ENCODE results near the gene NOTCH2.
"Not testable (repeated sequence)": the region's sequence is repeated elsewhere in the genome, so short reads cannot be mapped to it uniquely, and the experiment has no call there.

Gene NOTCH2

DNA sequence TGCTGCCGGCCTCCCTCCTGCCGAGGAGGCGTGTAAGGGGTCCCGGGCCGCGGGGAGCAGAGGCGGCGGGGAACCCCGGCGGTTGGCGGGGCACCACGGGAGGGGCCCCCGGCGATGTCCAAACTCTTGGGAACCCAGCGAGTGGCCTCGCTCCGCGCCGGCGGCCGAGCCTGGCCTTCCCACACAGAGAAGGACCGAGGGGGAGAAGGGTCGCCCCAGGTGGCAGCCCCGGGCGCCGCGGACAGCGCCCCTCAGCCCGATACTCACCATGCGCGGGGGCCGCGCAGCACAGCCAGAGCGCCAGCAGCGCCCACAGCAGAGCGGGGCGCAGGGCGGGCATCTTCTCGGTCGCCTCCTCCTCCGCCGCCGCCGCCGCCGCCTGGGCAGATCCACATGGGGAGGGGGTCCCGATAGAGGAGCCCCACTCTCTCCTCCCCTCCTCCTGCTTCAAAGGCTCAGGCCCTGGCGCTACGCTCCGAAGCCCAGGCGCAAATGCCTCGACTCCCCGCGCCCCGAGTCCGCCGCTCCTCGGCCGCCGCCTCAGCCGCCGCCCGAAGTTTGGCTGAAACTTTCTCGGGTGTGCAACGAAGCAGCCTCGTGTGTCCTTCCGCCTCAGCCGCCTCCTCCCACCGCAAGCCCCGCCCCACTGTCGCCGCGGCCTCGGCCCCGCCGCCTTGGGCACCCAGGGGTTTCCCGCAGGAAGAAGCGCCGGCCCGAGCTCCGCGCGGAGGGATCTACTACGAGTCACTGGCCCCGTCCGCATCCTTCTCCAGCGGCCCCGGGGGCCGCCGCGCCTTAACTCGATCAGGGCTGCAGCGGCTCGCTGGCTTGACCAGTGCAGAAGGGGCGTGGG lies at the start of gene NOTCH2:
NOTCH2 (minus strand) TSS at position 596 of the 853 bp plus-strand sequence; CDS start at position 340, 256 bp downstream.
- DNase-seq = peak; percentile 37

DNA sequence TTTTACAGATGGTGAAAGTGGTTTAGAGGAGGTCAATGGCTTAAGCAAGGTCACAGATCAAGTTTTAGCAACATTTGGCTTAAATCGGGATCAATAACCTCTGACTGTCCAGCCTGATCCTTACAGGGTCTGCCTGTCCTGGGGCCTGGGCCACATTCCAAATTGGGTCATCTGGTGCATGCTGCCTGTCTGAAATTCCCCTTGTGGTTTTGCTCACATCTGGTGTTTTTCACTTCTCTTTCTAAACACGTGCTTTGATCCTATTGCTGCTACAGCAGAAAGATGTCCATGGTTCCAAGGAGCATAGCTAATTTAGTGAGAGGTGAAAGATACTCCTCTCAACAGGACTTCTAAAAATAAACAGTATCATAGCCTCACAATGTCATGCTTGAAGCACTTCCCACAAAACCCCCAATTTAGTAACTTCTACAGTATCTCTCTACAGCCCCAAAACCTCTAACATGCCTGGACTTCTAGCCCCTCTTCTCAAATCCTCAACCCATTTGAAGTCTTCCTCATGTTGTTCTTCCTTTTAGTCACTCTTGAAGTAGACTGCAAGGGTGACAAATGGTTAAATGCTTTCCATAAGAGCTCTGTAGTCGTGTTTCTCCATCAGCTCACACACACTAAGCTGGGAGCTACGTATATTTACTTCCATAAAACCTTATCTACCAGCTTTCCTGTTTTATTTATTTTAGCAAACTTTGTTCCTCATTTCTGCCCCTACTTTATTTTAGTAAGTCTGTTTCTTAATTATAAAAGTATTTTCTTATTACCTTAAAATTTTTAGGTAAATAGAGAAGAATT lies 48.1 kb upstream of the NOTCH2 start:
- DNase-seq = not testable (repeated sequence)

DNA sequence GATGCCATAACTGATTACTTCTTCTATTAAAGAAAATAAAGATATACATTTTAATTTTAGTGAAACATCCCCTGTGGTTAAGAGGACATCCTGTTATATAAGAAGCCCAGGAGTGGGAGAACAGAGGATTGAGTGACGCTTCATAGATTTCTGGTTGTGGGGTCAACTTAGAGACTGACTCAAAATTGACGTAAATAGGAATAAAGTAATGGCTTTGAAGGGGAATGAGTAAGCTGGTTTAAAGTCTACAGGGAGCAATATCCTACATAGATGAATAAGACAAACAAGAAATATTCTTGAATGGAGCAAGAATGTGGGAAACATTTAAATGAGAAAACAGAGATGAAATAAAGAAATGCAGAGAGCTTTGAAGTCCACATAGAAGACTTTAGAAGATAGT lies 46.6 kb upstream of the NOTCH2 start:
- not testable (repeated sequence) for DNase-seq

DNA sequence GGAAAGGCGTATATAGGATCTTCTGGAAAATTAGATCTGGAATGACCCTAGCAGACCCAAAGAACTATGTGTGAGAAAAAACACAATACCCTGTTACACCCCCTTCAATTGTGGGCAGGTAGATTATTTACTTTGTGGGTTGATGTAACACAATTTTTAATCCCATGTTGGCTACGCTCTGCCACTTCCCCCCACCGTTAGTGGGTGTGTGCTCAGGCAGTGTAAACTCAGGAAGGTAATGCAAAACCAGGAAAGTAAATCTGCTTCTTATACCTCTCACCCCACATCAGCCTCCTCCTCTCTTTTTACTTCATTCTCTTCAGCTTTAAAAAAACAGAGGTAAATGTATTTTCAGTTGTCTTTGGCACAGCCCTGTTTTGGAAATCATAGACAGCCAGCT lies 43.7 kb upstream of the NOTCH2 start:
- not testable (repeated sequence) for DNase-seq

DNA sequence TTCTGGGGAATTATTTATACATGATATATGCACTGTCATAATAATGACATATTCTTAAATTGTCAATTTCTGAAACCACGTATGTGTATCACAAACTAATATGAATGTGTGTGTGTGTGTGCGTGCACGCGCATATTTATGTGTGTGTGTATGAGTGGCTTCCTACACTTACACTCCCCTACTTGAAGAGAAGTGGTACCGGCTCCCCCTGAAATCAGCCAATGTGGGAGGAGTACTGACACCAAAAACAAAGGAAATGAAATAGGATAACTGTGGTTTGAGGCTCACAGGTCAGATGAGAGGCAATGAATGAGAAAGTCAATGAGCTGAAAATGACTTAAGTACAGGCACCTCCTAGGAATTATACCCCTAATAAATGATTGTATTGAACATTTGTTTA lies 42.8 kb upstream of the NOTCH2 start:
- not testable (repeated sequence) for DNase-seq

DNA sequence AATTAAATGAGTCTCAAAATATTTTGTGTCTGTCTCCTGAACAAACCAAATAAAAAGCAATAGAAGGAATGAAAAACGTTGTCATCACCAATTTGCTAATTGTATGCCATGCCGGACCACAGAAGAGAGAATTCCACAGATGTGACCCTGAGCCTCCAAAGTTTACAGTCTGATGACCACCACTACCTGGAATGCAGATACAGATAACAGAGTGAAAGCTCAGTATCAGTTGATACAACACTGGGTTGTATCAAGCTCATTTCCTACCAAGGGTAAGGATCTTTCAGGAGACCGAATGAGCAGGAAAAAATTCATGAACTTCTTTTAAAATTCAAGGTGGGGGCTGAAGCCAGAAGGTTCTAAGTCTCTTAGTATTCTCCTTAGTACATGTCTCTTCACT lies 42.3 kb upstream of the NOTCH2 start:
- not testable (repeated sequence) for DNase-seq

DNA sequence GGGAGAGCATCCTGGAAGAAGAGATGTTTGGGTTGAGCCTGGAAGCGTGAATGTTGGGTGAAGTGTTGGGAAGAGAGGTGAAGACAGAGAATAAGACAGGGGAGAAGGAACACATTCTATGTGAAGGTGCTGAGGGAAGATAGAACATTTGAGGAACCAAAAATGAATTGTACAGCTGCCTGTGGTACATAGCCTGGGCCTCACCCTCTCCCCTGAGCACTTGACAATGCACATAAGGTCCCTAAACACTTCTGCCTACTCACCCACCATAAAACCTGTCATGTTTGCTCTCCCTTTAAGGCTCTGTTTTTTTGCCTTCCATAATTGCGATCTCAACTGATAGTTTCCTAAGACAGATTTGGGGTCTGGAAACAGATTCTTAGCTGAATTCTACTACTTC lies 41.5 kb upstream of the NOTCH2 start:
- DNase-seq = not testable (repeated sequence)

DNA sequence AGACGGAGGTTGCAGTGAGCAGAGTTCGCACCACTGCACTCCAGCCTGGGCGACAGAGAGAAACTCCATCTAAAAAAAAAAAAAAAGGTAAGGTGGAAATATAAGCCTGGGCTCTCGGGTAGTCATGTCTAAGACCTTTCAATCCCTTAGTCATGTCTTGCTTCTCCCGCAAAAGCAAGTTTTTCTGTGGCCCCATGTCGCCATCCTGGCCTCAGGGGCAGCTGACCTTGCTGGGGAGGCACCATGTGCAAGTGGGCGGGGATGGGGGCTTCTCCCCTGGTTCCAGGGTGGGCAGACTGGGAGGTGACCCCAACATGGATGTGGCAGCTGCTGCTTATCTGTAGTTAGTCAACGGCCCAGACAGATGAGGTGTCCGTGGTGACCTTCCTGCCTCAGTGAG lies 40.2 kb upstream of the NOTCH2 start:
- not testable (repeated sequence) for DNase-seq

DNA sequence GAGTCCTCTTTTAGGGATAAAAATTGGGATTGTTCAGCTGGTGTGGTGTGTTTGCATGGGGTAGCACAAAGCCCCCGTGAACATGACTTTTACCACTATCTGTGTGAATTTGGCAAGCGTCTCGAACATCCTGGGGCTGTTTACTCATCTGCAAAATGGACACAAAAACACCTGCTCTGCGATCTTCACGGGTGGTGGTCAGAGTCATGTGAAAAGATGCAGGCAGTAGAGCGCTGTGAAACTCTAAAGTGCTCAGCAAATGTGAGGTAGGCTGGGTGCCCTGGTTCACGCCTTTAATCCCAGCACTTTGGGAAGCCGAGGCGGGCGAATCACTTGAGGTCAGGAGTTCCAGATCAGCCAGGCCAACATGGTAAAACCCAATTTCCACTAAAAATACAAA lies 39.7 kb upstream of the NOTCH2 start:
- not testable (repeated sequence) for DNase-seq

DNA sequence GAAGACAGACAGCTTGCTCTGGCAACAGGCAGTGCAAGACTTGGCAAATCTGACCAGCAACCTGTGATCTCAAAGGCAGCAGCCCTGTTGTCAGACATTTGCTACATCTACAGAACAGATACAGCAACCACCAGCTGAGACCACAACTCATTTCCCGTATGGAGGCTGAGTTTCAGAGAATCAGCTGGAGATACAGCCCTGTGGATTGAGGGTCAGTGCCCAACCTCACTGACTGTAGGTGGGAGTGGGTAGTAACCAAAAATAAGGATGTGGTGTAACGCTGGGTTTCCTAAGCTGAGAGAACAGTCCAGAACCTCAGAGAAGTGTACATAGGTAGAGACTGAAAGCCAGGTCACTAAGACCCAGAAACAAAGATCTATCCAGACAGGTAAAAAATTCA lies 35.8 kb upstream of the NOTCH2 start:
- DNase-seq = not testable (repeated sequence)

DNA sequence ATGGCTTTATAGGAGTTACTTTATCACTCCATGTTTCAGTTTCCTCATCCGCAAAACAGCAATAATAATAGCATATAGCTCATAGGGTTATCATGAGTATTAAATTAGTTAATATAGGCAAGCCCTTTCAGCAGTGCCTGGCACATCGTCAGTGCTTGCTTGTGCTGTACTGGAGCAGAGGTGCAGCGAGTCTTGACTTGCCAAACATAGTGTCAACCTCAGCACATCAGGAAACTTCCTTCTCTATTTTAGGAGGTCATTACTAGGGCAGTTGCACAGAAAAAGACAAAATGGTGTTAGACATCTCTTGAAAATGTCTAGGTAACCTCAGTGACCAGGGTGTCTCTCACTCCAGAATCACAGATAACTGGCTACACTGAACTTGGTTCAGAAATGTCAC lies 34.3 kb upstream of the NOTCH2 start:
- not testable (repeated sequence) for DNase-seq

DNA sequence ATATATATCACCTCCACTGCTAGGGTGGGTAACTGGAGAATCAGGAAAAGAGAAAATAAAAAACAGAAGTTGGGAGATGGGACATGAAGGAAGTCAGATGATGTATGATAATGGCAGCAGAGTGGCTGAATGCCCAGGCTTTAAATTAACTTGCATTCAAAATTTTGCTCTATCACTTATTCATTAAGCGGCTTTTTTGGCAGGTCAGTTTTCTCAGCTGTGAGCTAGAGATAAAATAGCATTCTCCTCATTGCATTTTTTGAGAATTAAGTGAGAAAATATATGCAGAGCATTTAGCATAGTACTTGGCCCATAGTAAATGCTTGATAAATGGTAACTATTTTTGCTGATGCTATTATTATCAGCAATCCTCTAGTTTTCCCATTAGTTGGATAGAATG lies 32.1 kb upstream of the NOTCH2 start:
- DNase-seq = not testable (repeated sequence)

DNA sequence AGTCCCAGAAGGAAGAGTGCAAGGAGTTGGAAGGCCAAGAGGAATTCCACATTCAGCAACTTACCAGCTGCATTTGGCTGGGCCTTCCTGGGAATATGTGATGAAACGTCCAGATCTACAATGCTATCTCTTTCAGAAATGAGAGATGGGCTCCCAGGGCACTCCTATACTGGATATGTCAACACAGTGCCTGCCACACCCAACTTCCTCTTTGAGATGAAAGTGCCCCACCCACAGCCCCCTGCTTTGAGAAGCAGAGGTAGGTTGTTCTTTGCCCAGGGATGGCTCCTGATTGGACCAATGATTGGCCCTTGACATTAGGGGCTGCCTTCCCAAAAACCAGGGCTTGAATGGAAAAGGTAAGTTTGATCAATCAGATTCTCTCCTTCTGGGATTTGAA lies 31.1 kb upstream of the NOTCH2 start:
- not testable (repeated sequence) for DNase-seq

DNA sequence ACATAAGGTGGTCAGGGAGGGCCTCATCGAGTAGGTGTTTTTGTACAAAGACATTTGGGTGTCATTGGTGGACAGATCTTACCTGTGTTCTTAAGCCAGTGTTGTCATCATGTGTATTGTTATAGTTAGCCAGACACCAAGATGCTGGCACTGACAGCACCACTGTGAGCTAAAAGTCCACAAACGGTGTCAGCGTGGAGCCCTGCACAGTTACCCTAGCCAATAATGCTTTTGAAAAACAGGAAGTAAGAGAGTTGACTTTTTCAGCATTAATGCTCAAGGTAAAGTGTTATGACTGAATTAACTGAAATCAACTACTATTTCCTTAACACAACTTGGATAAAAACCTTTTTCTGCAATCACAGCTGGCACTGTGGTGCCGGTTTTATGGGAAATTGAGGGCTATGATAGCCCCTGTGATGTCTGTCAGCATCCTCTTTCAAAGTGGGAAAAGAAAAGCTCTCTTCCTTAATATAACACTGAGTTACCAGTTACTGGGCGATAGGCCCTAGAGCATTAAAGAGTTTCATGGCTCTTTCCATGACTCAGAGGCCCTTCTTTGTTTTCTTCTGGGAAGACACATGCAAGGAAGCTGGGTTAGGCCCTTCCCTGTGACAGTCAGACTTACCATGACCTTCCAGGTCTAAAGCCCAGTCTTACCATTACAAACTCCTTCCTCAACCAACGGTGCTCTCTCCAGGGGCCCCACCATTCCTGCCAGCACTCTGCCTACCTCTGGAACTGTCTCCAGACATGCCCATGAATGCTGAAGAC lies 29.7 kb upstream of the NOTCH2 start:
- peak; percentile 2 for DNase-seq

DNA sequence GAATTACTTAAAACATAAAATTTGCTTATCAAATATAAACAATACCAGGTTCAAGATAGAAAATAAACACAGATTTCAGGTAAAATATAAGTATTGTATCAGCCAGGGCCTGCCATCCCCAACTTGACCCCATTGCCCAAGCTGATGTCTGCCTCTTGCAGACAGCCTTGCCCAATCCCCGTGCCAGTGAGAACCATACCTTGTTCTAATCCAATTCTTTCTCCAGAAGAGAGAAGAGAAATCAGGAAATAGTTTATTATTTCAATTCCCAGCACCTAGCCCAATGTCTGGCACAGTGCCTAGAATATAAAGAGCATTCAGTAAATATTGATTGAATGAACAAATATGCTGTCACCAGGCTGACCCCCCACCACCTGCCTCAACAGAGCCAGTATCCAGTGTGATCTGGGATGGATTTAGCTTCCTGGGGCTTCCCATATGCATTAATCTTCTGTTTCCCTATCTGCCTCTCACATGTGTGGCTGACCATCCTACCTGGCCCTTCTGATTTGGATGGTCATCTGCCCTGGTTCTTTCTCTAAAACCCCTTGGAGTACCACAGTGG lies 27.6 kb upstream of the NOTCH2 start:
- DNase-seq = not testable (repeated sequence)

DNA sequence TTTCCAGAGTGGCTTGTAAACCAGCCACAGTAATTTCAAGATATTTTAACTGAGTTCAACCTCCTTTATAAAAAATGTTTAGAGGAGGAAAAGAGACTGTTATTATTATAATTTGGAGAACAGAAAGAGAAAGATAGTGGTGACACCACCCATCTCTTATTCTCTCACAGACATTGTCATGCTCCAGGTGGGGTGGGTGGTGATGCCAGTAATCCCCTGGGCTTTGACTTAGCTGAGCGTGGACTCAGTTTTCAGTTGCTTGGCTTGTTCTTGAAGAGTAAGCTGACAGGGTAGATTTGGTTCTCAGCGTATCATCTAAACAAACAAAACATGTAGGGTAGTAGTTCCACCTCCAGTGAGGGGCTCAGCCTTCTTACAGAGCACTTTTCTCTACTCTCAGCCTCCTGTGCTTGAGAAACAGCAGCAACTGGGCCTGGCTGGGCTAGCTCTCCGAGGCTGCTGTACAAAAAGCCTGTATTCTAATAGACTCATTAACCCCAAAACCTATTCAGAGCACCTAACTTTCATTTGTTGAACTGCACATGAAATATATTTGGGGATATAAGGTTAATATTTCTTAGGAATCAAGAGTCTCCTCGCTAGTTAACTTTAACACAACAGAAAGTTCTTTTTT lies 24.2 kb upstream of the NOTCH2 start:
- not testable (repeated sequence) for DNase-seq

DNA sequence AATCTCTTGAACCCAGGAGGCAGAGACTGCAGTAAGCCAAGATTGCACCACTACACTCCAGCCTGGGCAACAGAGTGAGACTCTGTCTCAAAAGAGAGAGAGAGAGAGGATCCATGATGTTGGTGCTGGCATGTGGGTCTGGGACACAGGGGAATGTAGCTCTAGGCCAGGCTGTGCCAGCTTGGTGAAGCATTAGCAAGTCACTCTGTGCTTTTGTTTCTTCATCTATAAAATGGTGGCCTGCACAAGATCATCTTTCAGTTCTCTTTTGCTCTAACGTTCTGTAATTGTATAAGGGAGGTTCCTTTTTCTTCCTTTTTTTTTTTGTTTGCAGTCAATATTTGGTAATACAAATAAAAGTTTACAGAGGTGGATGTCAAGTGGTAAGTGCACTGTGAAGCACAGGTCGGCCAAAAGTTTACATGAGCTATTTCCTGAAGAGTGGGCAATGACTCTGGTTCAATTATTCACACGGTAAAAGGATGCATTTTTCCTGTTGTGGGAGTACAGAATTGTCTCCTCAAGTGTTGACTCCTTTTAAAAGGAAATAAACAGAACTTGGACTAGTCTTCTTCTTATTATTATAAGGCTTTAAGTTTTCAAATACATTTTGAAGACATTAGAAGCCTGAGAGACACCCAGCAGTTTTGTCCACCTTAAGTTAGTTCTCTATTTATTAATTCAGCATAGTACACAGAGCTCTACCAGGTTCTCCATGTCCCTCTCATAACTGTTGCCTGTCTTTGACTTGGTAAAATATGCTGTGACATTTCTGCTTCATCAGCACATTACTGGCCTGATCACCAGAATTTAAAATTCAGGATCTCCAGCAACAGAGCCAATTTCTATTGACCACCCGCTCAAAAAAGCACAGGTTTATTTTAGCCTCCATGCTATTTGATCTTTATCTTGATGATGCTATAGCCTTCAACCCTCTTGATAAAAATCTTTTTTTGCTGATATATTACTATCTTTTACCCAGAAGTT lies 23.1 kb upstream of the NOTCH2 start:
- DNase-seq = peak; percentile 6

DNA sequence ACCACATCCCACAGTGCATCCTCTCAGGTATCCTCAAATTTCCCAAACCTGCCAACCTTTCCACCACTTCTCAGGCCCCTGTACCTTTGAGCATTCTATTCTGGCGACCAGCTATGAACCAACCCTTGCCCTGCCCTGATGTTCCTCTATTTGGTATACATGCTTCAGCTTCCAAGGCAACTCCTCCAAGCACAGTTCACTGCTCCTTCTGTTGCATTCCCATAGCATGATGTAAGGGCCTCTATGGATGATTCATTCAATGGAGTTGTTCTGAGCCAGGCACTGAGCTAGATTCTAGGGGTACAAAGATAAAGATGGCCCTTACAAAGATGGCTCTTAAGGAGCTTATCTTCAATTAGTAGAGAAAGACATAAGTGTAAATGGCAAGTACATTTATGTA lies 21.4 kb upstream of the NOTCH2 start:
- DNase-seq = not testable (repeated sequence)

DNA sequence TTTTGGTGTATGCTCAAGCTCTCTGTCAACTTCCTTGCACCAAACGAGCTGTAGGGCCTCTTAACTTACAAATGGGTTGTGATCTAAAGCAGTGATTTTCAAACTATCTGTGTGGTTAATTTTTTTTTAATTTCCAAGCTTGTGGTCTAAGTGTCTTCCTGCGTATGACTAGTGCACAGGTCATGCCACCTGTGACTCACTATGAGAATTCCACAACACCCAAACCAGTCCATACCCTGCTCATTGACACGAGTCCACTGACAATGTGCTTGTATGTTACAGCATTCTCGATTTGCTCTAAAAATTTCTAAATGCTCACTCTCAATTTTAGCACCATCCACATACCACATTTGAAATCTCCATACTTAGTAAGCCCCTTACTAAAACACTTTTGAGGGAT lies 18.5 kb upstream of the NOTCH2 start:
- DNase-seq = peak; percentile 57

DNA sequence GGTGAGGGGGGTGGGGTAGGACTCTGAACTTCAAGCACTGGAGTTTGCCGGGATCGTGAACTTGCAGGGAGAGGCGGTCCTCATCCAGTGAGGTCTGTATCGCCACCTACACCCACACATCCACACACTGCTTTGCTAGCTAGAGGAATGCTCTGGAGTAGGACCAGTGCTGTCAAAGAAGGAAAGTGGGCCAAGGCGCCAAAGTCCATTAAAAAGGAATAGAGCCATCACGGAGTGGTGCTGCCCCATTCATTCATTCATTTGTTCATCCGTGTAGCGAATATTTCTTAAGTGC lies 405 bp upstream of the NOTCH2 start:
- DNase-seq = not testable (repeated sequence)

DNA sequence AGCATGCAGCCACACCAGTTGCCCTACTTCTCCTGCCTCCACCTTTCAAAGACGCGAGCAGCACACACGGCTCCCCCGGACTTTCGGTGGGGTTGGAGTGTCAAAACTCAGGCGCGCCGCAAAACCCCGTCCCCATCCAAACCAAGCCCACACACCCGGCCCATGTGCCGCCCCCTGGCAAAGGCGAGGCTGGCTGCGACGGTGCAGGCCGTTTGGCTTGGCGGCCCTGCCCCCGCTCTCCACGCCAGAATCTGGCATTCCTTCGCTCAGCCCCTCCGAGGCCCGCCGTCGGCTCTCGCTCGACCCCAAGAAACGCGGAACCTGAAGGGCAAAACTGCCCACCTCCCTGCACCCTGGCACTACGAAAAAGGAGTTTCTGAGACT lies 787 bp downstream of the NOTCH2 start:
- DNase-seq = not testable (repeated sequence)
